ENCODE data around the gene WDR20.

The WDR20 gene

DNA sequence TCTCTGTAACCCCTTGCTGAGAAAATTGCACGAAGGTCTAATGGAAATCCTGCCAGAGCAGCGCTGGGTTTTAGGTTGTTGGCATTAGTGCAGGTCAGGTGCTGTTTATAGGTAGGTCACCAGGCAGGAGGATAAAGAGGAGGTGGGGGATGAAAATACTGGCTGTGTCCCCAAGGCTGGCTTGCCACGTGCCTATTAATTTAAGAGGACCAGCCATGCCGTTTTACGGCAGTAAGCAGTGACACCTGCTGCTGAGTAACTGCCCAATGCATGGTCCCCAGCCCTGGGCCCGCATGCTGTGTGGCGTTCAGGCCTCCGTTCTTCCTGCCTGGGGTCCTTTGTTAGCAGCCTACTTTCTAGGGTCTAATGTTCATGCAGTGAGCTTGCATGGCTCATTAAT lies 67.2 kb downstream of the WDR20 start:
- Histone ChIP-seq H3K36me3 (ENCODE audit: control insufficient read depth, insufficient read depth, low read length) (peaks cover 4% of the 10 kb centered on the region), H3K4me1 (ENCODE audit: control insufficient read depth, insufficient read depth, low read length) (no peaks in the 10 kb centered on the region)

DNA sequence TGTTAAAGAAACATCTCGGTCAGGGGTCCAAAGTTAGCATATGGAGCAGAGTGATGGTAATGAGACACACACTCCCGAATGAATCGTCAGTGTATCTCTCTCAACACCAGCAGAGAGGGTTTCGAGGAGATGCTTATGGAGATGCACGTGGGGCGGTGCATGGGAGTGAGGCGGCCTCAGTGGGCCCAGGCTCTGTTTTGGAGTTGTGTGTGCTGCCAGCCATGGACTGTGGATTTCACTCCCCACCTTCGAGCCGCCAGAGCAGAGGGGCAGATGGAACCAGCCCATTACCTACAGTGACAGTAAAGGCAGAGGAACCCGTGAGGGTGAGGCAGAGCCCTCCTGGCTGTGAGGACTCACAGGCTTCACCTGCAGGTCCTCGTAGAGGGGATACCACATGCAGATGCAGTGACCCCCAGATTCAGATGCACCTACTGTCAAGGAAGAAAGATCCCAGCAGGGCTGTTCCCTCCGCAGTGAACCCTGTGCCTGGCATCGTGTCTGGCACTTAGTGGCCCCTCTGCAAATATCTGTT lies 68.2 kb downstream of the WDR20 start:
- Histone ChIP-seq H3K4me1 (ENCODE audit: control insufficient read depth, insufficient read depth, low read length) (no peaks in the 10 kb centered on the region), H3K4me3 (ENCODE audit: low read length) (no peak overlapping the region), H3K27me3 (ENCODE audit: control insufficient read depth, insufficient read depth, low read length) (no peaks in the 10 kb centered on the region), H3K9ac (ENCODE audit: low read length) (no peak overlapping the region), H3K36me3 (ENCODE audit: control insufficient read depth, insufficient read depth, low read length) (peaks cover 4% of the 10 kb centered on the region), H3K9me3 (ENCODE audit: control insufficient read depth, low read length) (no peaks in the 10 kb centered on the region)

More for the DNA sequence above, 67.2 kb downstream of the WDR20 start:
- no peaks in the 10 kb centered on the region for H3K9me3 ChIP-seq (ENCODE audit: control insufficient read depth, low read length)
- H3K4me3 ChIP-seq (ENCODE audit: low read length) = no peak overlapping the region
- H3K27me3 ChIP-seq (ENCODE audit: control insufficient read depth, insufficient read depth, low read length) = no peaks in the 10 kb centered on the region
- H3K9ac ChIP-seq (ENCODE audit: low read length) = no peak overlapping the region

- H3K4me3 ChIP-seq (ENCODE audit: low read length) = no peak overlapping the region
- H3K36me3 ChIP-seq (ENCODE audit: control insufficient read depth, insufficient read depth, low read length) = peaks cover 4% of the 10 kb centered on the region
- no peaks in the 10 kb centered on the region for H3K27me3 ChIP-seq (ENCODE audit: control insufficient read depth, insufficient read depth, low read length)
- no peaks in the 10 kb centered on the region for H3K9me3 ChIP-seq (ENCODE audit: control insufficient read depth, low read length)
- H3K4me1 ChIP-seq (ENCODE audit: control insufficient read depth, insufficient read depth, low read length) = no peaks in the 10 kb centered on the region
- H3K9ac ChIP-seq (ENCODE audit: low read length) = no peak overlapping the region
Observed at GRCh38 chr14:102208741-102209140, 69.0 kb downstream of the WDR20 start.

DNA sequence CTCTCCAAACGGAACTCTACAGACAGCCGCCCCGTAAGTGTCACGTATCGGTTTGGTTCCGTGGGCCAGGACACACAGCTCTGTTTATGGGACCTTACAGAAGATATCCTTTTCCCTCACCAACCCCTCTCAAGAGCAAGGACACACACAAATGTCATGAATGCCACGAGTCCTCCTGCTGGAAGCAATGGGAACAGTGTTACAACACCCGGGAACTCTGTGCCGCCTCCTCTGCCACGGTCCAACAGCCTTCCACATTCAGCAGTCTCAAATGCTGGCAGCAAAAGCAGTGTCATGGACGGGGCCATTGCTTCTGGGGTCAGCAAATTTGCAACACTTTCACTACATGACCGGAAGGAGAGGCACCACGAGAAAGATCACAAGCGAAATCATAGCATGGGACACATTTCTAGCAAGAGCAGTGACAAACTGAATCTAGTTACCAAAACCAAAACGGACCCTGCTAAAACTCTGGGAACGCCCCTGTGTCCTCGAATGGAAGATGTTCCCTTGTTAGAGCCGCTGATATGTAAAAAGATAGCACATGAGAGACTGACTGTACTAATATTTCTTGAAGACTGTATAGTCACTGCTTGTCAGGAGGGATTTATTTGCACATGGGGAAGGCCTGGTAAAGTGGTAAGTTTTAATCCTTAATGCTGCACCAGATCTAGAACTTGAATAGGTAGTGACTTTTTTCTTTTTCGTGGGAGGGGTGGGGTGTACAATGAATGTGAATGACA lies 69.7 kb downstream of the WDR20 start:
- Histone ChIP-seq H3K4me1 (ENCODE audit: control insufficient read depth, insufficient read depth, low read length) (no peaks in the 10 kb centered on the region), H3K36me3 (ENCODE audit: control insufficient read depth, insufficient read depth, low read length) (no peaks in the 10 kb centered on the region), H3K9me3 (ENCODE audit: control insufficient read depth, low read length) (no peaks in the 10 kb centered on the region), H3K4me3 (ENCODE audit: low read length) (no peak overlapping the region), H3K9ac (ENCODE audit: low read length) (no peak overlapping the region), H3K27me3 (ENCODE audit: control insufficient read depth, insufficient read depth, low read length) (no peaks in the 10 kb centered on the region)

GRCh38 chr14:102210421-102211042 lies 70.8 kb downstream of the WDR20 start:
- Histone ChIP-seq H3K27me3 (ENCODE audit: control insufficient read depth, insufficient read depth, low read length) (no peaks in the 10 kb centered on the region), H3K9me3 (ENCODE audit: control insufficient read depth, low read length) (no peaks in the 10 kb centered on the region), H3K4me1 (ENCODE audit: control insufficient read depth, insufficient read depth, low read length) (no peaks in the 10 kb centered on the region), H3K36me3 (ENCODE audit: control insufficient read depth, insufficient read depth, low read length) (no peaks in the 10 kb centered on the region), H3K4me3 (ENCODE audit: low read length) (no peak overlapping the region), H3K9ac (ENCODE audit: low read length) (no peak overlapping the region)

GRCh38 chr14:102211240-102211639 lies 71.5 kb downstream of the WDR20 start:
- Histone ChIP-seq H3K4me3 (ENCODE audit: low read length) (no peak overlapping the region), H3K9me3 (ENCODE audit: control insufficient read depth, low read length) (no peaks in the 10 kb centered on the region), H3K27me3 (ENCODE audit: control insufficient read depth, insufficient read depth, low read length) (no peaks in the 10 kb centered on the region), H3K9ac (ENCODE audit: low read length) (no peak overlapping the region), H3K4me1 (ENCODE audit: control insufficient read depth, insufficient read depth, low read length) (no peaks in the 10 kb centered on the region), H3K36me3 (ENCODE audit: control insufficient read depth, insufficient read depth, low read length) (no peaks in the 10 kb centered on the region)

GRCh38 chr14:102212356-102212755 lies 72.7 kb downstream of the WDR20 start:
- Histone ChIP-seq H3K4me1 (ENCODE audit: control insufficient read depth, insufficient read depth, low read length) (no peaks in the 10 kb centered on the region), H3K9ac (ENCODE audit: low read length) (no peak overlapping the region), H3K4me3 (ENCODE audit: low read length) (no peak overlapping the region), H3K27me3 (ENCODE audit: control insufficient read depth, insufficient read depth, low read length) (no peaks in the 10 kb centered on the region), H3K9me3 (ENCODE audit: control insufficient read depth, low read length) (no peaks in the 10 kb centered on the region), H3K36me3 (ENCODE audit: control insufficient read depth, insufficient read depth, low read length) (no peaks in the 10 kb centered on the region)

DNA sequence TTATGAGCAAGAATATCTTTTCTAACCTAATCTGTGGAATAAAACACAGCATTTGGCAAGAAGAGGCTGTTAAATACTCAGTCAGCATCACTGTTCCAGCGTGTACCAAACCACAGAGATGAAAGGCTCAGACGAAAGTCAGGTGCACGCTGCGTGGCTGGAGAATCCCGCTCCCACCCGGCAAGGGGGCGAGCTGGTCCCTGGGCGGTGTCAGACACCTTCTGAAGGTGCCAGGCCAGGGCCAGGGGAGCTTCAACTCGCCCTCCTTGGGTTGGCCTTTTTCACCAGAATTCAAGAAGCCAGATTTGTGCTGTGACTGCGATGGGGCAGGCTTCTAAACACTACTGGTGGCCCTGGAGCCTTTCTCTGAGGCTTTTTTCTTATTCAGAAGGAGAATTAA lies 73.1 kb downstream of the WDR20 start:
- H3K4me3 ChIP-seq (ENCODE audit: low read length) = no peak overlapping the region
- H3K9ac ChIP-seq (ENCODE audit: low read length) = no peak overlapping the region
- H3K9me3 ChIP-seq (ENCODE audit: control insufficient read depth, low read length) = no peaks in the 10 kb centered on the region
- H3K36me3 ChIP-seq (ENCODE audit: control insufficient read depth, insufficient read depth, low read length) = no peaks in the 10 kb centered on the region
- no peaks in the 10 kb centered on the region for H3K27me3 ChIP-seq (ENCODE audit: control insufficient read depth, insufficient read depth, low read length)
- H3K4me1 ChIP-seq (ENCODE audit: control insufficient read depth, insufficient read depth, low read length) = no peaks in the 10 kb centered on the region

DNA sequence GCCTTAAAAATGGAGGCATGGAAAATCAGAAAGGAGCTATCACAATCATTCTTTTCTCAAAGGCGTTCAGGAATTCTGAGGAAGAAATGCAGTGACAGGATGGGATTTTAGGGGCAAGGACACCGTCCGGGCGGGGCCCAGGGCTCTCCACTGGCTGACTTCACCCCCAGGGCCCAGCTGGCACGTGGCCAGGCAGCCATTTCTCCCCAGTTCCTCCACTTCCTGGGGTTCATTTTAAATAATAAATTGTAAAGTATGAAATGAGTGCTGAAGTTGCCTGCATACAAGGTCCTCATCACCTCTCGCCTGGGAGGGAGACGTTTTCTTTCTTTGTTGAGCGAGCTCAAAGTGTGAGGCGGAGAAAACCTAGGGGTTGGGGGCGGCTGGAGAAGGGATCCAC lies 73.8 kb downstream of the WDR20 start:
- no peaks in the 10 kb centered on the region for H3K36me3 ChIP-seq (ENCODE audit: control insufficient read depth, insufficient read depth, low read length)
- H3K9me3 ChIP-seq (ENCODE audit: control insufficient read depth, low read length) = no peaks in the 10 kb centered on the region
- H3K27me3 ChIP-seq (ENCODE audit: control insufficient read depth, insufficient read depth, low read length) = no peaks in the 10 kb centered on the region
- no peak overlapping the region for H3K4me3 ChIP-seq (ENCODE audit: low read length)
- no peak overlapping the region for H3K9ac ChIP-seq (ENCODE audit: low read length)
- H3K4me1 ChIP-seq (ENCODE audit: control insufficient read depth, insufficient read depth, low read length) = no peaks in the 10 kb centered on the region

- no peaks in the 10 kb centered on the region for H3K36me3 ChIP-seq (ENCODE audit: control insufficient read depth, insufficient read depth, low read length)
- H3K4me1 ChIP-seq (ENCODE audit: control insufficient read depth, insufficient read depth, low read length) = no peaks in the 10 kb centered on the region
- H3K9ac ChIP-seq (ENCODE audit: low read length) = no peak overlapping the region
- no peaks in the 10 kb centered on the region for H3K27me3 ChIP-seq (ENCODE audit: control insufficient read depth, insufficient read depth, low read length)
- H3K4me3 ChIP-seq (ENCODE audit: low read length) = no peak overlapping the region
- H3K9me3 ChIP-seq (ENCODE audit: control insufficient read depth, low read length) = no peaks in the 10 kb centered on the region
Observed at GRCh38 chr14:102213984-102214658, 74.4 kb downstream of the WDR20 start.

- no peak overlapping the region for H3K9ac ChIP-seq (ENCODE audit: low read length)
- H3K36me3 ChIP-seq (ENCODE audit: control insufficient read depth, insufficient read depth, low read length) = no peaks in the 10 kb centered on the region
Observed at GRCh38 chr14:102215071-102215470, 75.4 kb downstream of the WDR20 start.

GRCh38 chr14:102215576-102216250 lies 76.0 kb downstream of the WDR20 start:
- Histone ChIP-seq H3K9ac (ENCODE audit: low read length) (no peak overlapping the region), H3K9me3 (ENCODE audit: control insufficient read depth, low read length) (no peaks in the 10 kb centered on the region), H3K36me3 (ENCODE audit: control insufficient read depth, insufficient read depth, low read length) (no peaks in the 10 kb centered on the region), H3K27me3 (ENCODE audit: control insufficient read depth, insufficient read depth, low read length) (no peaks in the 10 kb centered on the region), H3K4me1 (ENCODE audit: control insufficient read depth, insufficient read depth, low read length) (peaks cover 1% of the 10 kb centered on the region), H3K4me3 (ENCODE audit: low read length) (no peak overlapping the region)

More at GRCh38 chr14:102215071-102215470, 75.4 kb downstream of the WDR20 start:
- Histone ChIP-seq H3K4me3 (ENCODE audit: low read length) (no peak overlapping the region), H3K4me1 (ENCODE audit: control insufficient read depth, insufficient read depth, low read length) (no peaks in the 10 kb centered on the region), H3K27me3 (ENCODE audit: control insufficient read depth, insufficient read depth, low read length) (no peaks in the 10 kb centered on the region), H3K9me3 (ENCODE audit: control insufficient read depth, low read length) (no peaks in the 10 kb centered on the region)

All from mucosa of stomach (tissue), 1 donor.